AG04450 (cell line): ENCODE results near the gene C14orf132. TPM values are rescaled to one million over a fixed set of nuclear protein-coding genes. Genes with fewer than 3 reads are reported as not detected.

Experiments
- CTCF ChIA-PET: fragments of 300-600, 350-600 bp; formaldehyde crosslinking; extraction: SDS; loops from one replicate; lab custom pipeline; 2022; ENCODE audit warnings: antibody characterized with exemption, inconsistent platforms; lab: Charles Lee
- POLR2A ChIA-PET: fragments of 350-600 bp; formaldehyde crosslinking; extraction: SDS; loops from one replicate; lab custom pipeline; 2021; ENCODE audit warnings: antibody characterized with exemption, inconsistent platforms; lab: Yijun Ruan, JAX
- DNase-seq: peaks from one replicate; pipeline ENCODE4 v3.0.0-alpha.2; 2011; ENCODE audit warnings: low read depth, low spot score
- H3K27ac ChIP-seq: one replicate; pipeline ENCODE4 v1.5.1; 2012; ENCODE audit warnings: low read depth, low read length, control low read depth
- H3K27me3 ChIP-seq: one replicate; pipeline ENCODE4 v1.6.0; 2012; ENCODE audit warnings: low read length; ENCODE audit not compliant: control insufficient read depth, insufficient read depth
- H3K4me3 ChIP-seq: 2 replicates; pipeline ENCODE4 v1.5.1; 2011; ENCODE audit warnings: mild to moderate bottlenecking, low read depth, low read length, control low read depth
- H3K9me3 ChIP-seq: 2 replicates; pipeline ENCODE4 v1.5.1; 2012; ENCODE audit warnings: low read length; ENCODE audit not compliant: control insufficient read depth, insufficient read depth
- CTCF ChIP-seq: IDR thresholded peaks from 2 replicates; pipeline ENCODE4 v1.5.1; 2011; ENCODE audit warnings: low read depth, low read length, control low read depth, inconsistent platforms
- polyA plus RNA-seq: library from polyadenylated mRNA; depleted of rRNA; stranded (reverse); fragments of >200 nt; gene quantifications from 2 replicates; pipeline ENCODE4 v1.2.3, GENCODE V29; 2011

The C14orf132 gene
- polyA plus RNA-seq, 1 experiment: 42.0 TPM

DNA sequence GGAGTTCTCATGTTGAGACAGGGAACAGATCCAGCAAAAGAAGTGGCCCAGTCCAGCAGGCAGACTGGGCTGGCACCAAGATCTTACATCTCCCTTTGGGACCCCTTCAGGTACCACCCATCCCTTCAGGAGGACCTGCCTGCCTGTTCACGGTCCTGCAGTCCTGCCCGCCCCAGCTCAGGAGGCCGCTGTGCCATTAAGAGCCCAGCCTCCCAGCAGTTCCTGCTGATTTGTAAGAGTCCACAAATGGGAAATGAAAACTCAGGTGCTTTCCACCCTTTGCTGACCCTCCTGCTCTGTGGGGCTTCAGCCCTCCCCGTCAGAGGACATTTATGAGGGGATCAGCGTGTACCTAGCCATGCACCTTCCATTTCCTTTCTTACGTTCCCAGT is 39.5 kb downstream of the C14orf132 start:
- Histone ChIP-seq H3K27ac (no peak overlapping the region), H3K9me3 (no peaks in the 10 kb centered on the region; the same call in 1 of the 2 replicates), H3K27me3 (no peaks in the 10 kb centered on the region), H3K4me3 (no peak overlapping the region)
- ChIA-PET POLR2A (no interaction called here), CTCF (no interaction called here)
- no peak for DNase-seq
- no peak for TF ChIP-seq CTCF

- ChIA-PET POLR2A (no interaction called here), CTCF (no interaction called here)
- Histone ChIP-seq H3K27ac (no peak overlapping the region), H3K9me3 (no peaks in the 10 kb centered on the region; the same call in 1 of the 2 replicates), H3K27me3 (no peaks in the 10 kb centered on the region), H3K4me3 (no peak overlapping the region)
- no peak for DNase-seq
- TF ChIP-seq CTCF: no peak
Observed at GRCh38 chr14:96079066-96079465, 39.9 kb downstream of the C14orf132 start.

DNA sequence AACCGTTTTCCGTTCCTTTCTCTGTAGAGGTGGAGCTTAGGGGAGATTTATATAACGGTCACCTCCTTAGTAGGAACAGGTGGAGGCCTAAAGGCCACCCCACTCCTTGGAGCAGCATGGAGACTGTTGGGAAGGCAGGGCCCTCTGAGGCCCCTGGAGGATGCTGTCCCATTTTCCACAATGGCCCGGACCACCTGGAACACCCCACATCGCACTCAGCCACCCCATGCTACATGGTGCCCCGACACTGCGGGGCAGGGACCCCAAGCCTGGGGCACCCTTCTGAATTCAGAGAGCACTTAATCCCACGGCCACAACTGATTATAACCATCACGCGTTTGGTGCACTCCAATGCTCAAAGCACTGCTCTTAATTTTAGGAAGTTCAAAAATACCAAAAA is 41.4 kb downstream of the C14orf132 start:
- Histone ChIP-seq H3K9me3 (no peaks in the 10 kb centered on the region; the same call in 1 of the 2 replicates), H3K27me3 (no peaks in the 10 kb centered on the region), H3K27ac (no peak overlapping the region), H3K4me3 (no peak overlapping the region)
- CTCF ChIA-PET: no interaction called here
- TF ChIP-seq CTCF: no peak
- DNase-seq: no peak
- POLR2A ChIA-PET: no interaction called here

- ChIA-PET CTCF (no interaction called here), POLR2A (no interaction called here)
- no peak for DNase-seq
- Histone ChIP-seq H3K27me3 (no peaks in the 10 kb centered on the region), H3K27ac (no peak overlapping the region), H3K4me3 (no peak overlapping the region), H3K9me3 (no peaks in the 10 kb centered on the region; the same call in 1 of the 2 replicates)
- no peak for TF ChIP-seq CTCF
Observed at GRCh38 chr14:96081224-96081623, 42.1 kb downstream of the C14orf132 start.

DNA sequence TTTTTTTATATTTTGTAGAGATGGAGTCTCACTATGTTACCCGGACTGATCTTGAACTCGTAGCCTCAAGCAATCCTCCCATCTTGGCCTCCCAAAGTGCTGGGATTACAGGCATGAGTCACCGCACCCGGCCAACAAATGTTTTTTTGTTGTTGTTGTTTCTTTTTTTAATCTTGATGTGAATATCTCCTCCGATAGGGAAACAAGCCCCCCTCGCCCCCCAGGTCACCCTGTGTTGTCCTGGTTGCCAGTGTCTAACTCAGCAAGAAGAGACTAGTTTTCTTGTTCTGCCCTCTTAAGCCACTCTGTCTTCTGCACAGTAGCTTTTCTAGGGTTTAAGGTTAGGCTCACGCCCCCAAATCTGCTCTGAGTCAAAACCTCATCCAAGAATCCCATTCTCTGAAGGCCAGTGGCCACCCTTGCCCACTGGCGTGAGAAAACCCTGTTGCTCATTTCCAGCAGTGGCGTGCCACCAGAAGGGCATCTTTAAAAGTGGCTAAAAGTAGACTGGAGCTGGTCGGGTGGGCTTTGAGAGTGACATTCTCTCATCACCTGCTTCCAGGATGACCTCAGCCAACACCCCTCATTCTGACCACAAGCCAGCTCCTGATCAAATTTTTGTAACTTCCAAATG is 42.7 kb downstream of the C14orf132 start:
- POLR2A ChIA-PET: interaction anchor here (0.6 kb wide), 1 partner anchor 14 kb away, joined by 3 read pairs; no protein-coding TSS in a partner anchor
- DNase-seq: no peak
- Histone ChIP-seq H3K9me3 (no peaks in the 10 kb centered on the region; the same call in 1 of the 2 replicates), H3K27me3 (no peaks in the 10 kb centered on the region), H3K27ac (no peak overlapping the region), H3K4me3 (no peak overlapping the region)
- no peak for TF ChIP-seq CTCF
- CTCF ChIA-PET: interaction anchor here (0.9 kb wide), 1 partner anchor 194 kb away, joined by 3 read pairs; no protein-coding TSS in a partner anchor
